ENCODE data around the gene SERINC3.

DNA sequence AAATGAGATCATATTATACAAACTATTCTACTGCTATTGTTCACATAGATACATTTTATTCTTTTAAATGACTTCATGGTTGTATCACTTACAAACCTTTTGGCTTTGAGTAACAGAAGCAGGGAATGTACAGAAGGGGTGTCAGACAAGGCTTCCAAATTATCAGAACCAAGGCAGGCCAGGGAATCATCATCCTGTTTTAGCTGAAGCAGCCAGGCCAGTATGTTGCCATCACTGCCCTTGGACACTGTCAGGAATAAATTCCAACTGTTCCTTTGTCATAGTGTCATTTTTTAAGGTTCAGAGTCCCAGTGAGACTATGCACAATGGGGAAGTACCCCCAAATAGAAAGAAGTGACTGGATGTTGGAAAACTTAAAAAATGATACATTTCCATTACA is 37.4 kb upstream of the SERINC3 start:
- TF ChIP-seq, protein P1, sequence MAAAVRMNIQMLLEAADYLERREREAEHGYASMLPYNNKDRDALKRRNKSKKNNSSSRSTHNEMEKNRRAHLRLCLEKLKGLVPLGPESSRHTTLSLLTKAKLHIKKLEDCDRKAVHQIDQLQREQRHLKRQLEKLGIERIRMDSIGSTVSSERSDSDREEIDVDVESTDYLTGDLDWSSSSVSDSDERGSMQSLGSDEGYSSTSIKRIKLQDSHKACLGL (CRISPR knock-in tag; IDR thresholded peaks at IDR 0.05): no peak
- TF ChIP-seq, protein P2, sequence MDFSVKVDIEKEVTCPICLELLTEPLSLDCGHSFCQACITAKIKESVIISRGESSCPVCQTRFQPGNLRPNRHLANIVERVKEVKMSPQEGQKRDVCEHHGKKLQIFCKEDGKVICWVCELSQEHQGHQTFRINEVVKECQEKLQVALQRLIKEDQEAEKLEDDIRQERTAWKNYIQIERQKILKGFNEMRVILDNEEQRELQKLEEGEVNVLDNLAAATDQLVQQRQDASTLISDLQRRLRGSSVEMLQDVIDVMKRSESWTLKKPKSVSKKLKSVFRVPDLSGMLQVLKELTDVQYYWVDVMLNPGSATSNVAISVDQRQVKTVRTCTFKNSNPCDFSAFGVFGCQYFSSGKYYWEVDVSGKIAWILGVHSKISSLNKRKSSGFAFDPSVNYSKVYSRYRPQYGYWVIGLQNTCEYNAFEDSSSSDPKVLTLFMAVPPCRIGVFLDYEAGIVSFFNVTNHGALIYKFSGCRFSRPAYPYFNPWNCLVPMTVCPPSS (IDR thresholded peaks at IDR 0.05): no peak
- no peak for TF ChIP-seq CAMTA2 (CRISPR knock-in tag; IDR thresholded peaks at IDR 0.05; ENCODE audit: borderline replicate concordance)
- TF ChIP-seq CHD2 (IDR thresholded peaks at IDR 0.05; ENCODE audit: low read depth, low read length): no peak
- TF ChIP-seq, protein P3, sequence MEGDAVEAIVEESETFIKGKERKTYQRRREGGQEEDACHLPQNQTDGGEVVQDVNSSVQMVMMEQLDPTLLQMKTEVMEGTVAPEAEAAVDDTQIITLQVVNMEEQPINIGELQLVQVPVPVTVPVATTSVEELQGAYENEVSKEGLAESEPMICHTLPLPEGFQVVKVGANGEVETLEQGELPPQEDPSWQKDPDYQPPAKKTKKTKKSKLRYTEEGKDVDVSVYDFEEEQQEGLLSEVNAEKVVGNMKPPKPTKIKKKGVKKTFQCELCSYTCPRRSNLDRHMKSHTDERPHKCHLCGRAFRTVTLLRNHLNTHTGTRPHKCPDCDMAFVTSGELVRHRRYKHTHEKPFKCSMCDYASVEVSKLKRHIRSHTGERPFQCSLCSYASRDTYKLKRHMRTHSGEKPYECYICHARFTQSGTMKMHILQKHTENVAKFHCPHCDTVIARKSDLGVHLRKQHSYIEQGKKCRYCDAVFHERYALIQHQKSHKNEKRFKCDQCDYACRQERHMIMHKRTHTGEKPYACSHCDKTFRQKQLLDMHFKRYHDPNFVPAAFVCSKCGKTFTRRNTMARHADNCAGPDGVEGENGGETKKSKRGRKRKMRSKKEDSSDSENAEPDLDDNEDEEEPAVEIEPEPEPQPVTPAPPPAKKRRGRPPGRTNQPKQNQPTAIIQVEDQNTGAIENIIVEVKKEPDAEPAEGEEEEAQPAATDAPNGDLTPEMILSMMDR (CRISPR knock-in tag; IDR thresholded peaks at IDR 0.05): no peak
- TF ChIP-seq, protein P4, sequence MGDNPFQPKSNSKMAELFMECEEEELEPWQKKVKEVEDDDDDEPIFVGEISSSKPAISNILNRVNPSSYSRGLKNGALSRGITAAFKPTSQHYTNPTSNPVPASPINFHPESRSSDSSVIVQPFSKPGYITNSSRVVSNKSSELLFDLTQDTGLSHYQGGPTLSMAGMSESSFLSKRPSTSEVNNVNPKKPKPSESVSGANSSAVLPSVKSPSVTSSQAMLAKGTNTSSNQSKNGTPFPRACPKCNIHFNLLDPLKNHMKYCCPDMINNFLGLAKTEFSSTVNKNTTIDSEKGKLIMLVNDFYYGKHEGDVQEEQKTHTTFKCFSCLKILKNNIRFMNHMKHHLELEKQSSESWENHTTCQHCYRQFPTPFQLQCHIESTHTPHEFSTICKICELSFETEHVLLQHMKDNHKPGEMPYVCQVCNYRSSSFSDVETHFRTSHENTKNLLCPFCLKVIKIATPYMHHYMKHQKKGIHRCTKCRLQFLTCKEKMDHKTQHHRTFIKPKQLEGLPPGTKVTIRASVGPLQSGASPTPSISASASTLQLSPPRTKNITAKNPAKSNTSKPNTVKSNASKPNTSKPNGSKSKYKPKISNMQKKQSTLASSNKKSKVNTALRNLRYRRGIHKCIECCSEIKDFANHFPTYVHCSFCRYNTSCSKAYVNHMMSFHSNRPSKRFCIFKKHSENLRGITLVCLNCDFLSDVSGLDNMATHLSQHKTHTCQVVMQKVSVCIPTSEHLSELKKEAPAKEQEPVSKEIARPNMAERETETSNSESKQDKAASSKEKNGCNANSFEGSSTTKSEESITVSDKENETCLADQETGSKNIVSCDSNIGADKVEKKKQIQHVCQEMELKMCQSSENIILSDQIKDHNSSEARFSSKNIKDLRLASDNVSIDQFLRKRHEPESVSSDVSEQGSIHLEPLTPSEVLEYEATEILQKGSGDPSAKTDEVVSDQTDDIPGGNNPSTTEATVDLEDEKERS (CRISPR knock-in tag; IDR thresholded peaks at IDR 0.05): no peak
- TF ChIP-seq ZNF343 (CRISPR knock-in tag; IDR thresholded peaks at IDR 0.05): no peak
